Suprapubic skin (tissue), 4 donors: ENCODE results near the gene LEKR1. TPM values are rescaled to one million over a fixed set of nuclear protein-coding genes. Genes with fewer than 3 reads are reported as not detected.

ENCODE experiments used
- DNase-seq, 2 donors: peaks; one replicate each; pipeline ENCODE4 v3.0.0-alpha.2; 2019; ENCODE audit warnings: low spot score in 2 of 2
- H3K27ac ChIP-seq: fragments of 200-600 bp; sonication (generic); one replicate; pipeline ENCODE4 v1.5.1; 2019
- H3K27me3 ChIP-seq: fragments of 200-600 bp; sonication (generic); one replicate; pipeline ENCODE4 v1.5.1; 2019
- H3K36me3 ChIP-seq: fragments of 200-600 bp; sonication (generic); one replicate; pipeline ENCODE4 v1.5.1; 2019
- H3K4me1 ChIP-seq: fragments of 200-600 bp; sonication (generic); one replicate; pipeline ENCODE4 v1.5.1; 2019
- H3K4me3 ChIP-seq: fragments of 200-600 bp; sonication (generic); one replicate; pipeline ENCODE4 v1.5.1; 2019; ENCODE audit warnings: mild to moderate bottlenecking
- H3K9me3 ChIP-seq: fragments of 200-600 bp; sonication (generic); one replicate; pipeline ENCODE4 v1.5.1; 2019
- CTCF ChIP-seq, 2 donors: fragments of 200-600 bp in 1 of 2; fragments of 450-650 bp in 1 of 2; sonication (generic) in 1 of 2; IDR thresholded peaks; one replicate each; pipeline ENCODE4 v1.5.1; 2016 to 2019; ENCODE audit warnings: antibody characterized with exemption in 2 of 2, mild to moderate bottlenecking in 1 of 2, moderate library complexity in 1 of 2
- EP300 ChIP-seq: sonication (generic); formaldehyde crosslinking; IDR thresholded peaks from one replicate; pipeline ENCODE4 v1.6.1; 2017; ENCODE audit warnings: antibody characterized with exemption
- POLR2A ChIP-seq, 2 donors: fragments of 450-650 bp; IDR thresholded peaks; one replicate each; pipeline ENCODE4 v1.6.1; 2017; ENCODE audit warnings: antibody characterized with exemption in 2 of 2, mild to moderate bottlenecking in 2 of 2, moderate library complexity in 2 of 2
- POLR2AphosphoS5 ChIP-seq, 3 donors: sonication (generic); formaldehyde crosslinking; IDR thresholded peaks; one replicate each; pipeline ENCODE4 v1.6.1; 2017; ENCODE audit warnings: antibody characterized with exemption in 3 of 3
- WGBS: methylation state at CpG from one replicate; pipeline ENCODE4 v1.1.5; 2018; 5-methylcytosine and 5-hydroxymethylcytosine counted together
- total RNA-seq, 4 donors: library from RNA; depleted of rRNA; stranded (reverse); fragments of >200 nt; gene quantifications; one replicate each; pipeline ENCODE4 v1.1.0, GENCODE V29; 2016

Gene LEKR1
- total RNA-seq, 4 donors from 2014 or later: 1.0 to 3.4 (median 1.5) TPM

GRCh38 chr3:156898296-156898880 lies 72.2 kb downstream of the LEKR1 start:
- Histone ChIP-seq H3K27ac (no peak overlapping the region), H3K9me3 (no peaks in the 10 kb centered on the region), H3K4me3 (no peak overlapping the region), H3K4me1 (no peaks in the 10 kb centered on the region), H3K27me3 (no peaks in the 10 kb centered on the region), H3K36me3 (no peaks in the 10 kb centered on the region)
- no peak for TF ChIP-seq EP300
- TF ChIP-seq POLR2AphosphoS5 (IDR thresholded peaks at IDR 0.05): no peak
- TF ChIP-seq POLR2A (IDR thresholded peaks at IDR 0.05): no peak
- no peak for TF ChIP-seq CTCF (IDR thresholded peaks at IDR 0.05)
- no peak for DNase-seq
- 78% methylated on average over 5 of the region's 5 CpGs for WGBS

- WGBS: 81% methylated on average over 1 of the region's 1 CpG
- H3K9me3 ChIP-seq: no peaks in the 10 kb centered on the region
- H3K27ac ChIP-seq: no peak overlapping the region
- no peaks in the 10 kb centered on the region for H3K4me1 ChIP-seq
- H3K4me3 ChIP-seq: no peak overlapping the region
- TF ChIP-seq POLR2A (IDR thresholded peaks at IDR 0.05) (no peak), CTCF (IDR thresholded peaks at IDR 0.05) (no peak), POLR2AphosphoS5 (IDR thresholded peaks at IDR 0.05) (no peak), EP300 (no peak)
- no peak for DNase-seq
- H3K36me3 ChIP-seq: no peaks in the 10 kb centered on the region
- H3K27me3 ChIP-seq: no peaks in the 10 kb centered on the region
These were observed 73.8 kb downstream of the LEKR1 start for GRCh38 chr3:156899951-156900350.

GRCh38 chr3:156902916-156903315 lies 76.8 kb downstream of the LEKR1 start:
- Histone ChIP-seq H3K27me3 (no peaks in the 10 kb centered on the region), H3K27ac (no peak overlapping the region), H3K36me3 (no peaks in the 10 kb centered on the region), H3K4me1 (no peaks in the 10 kb centered on the region), H3K9me3 (no peaks in the 10 kb centered on the region), H3K4me3 (no peak overlapping the region)
- no peak for DNase-seq
- TF ChIP-seq EP300 (no peak), CTCF (IDR thresholded peaks at IDR 0.05) (no peak), POLR2A (IDR thresholded peaks at IDR 0.05) (no peak), POLR2AphosphoS5 (IDR thresholded peaks at IDR 0.05) (no peak)

GRCh38 chr3:156906275-156906674 lies 80.1 kb downstream of the LEKR1 start:
- no peak overlapping the region for H3K27ac ChIP-seq
- no peak for DNase-seq
- no peak overlapping the region for H3K4me3 ChIP-seq
- H3K36me3 ChIP-seq: no peaks in the 10 kb centered on the region
- WGBS: 85% methylated on average over 2 of the region's 2 CpGs
- no peaks in the 10 kb centered on the region for H3K4me1 ChIP-seq
- no peak for TF ChIP-seq POLR2A (IDR thresholded peaks at IDR 0.05)
- TF ChIP-seq POLR2AphosphoS5 (IDR thresholded peaks at IDR 0.05): no peak
- no peak for TF ChIP-seq CTCF (IDR thresholded peaks at IDR 0.05)
- no peak for TF ChIP-seq EP300
- H3K9me3 ChIP-seq: no peaks in the 10 kb centered on the region
- H3K27me3 ChIP-seq: no peaks in the 10 kb centered on the region

- TF ChIP-seq POLR2A (IDR thresholded peaks at IDR 0.05) (no peak), EP300 (no peak), CTCF (IDR thresholded peaks at IDR 0.05) (no peak), POLR2AphosphoS5 (IDR thresholded peaks at IDR 0.05) (no peak)
- 90% methylated on average over 1 of the region's 1 CpG for WGBS
- Histone ChIP-seq H3K4me3 (no peak overlapping the region), H3K27ac (no peak overlapping the region), H3K4me1 (no peaks in the 10 kb centered on the region), H3K27me3 (no peaks in the 10 kb centered on the region), H3K9me3 (no peaks in the 10 kb centered on the region), H3K36me3 (no peaks in the 10 kb centered on the region)
- no peak for DNase-seq
These were observed 82.2 kb downstream of the LEKR1 start for GRCh38 chr3:156908398-156908797.
